CD14-positive monocyte (primary cell): ENCODE data around the gene SPN. TPM values are rescaled to one million over a fixed set of nuclear protein-coding genes. Genes with fewer than 3 reads are reported as not detected.
A peak's percentile ranks its signal among the peaks of the same experiment; 100 is the strongest.

ENCODE experiments used
- DNase-seq, 3 donors: peaks; one replicate each; pipeline ENCODE4 v3.0.0-alpha.2; 2011 to 2022
- H2AFZ ChIP-seq: 2 replicates; pipeline ENCODE4 v1.6.0; 2012; ENCODE audit warnings: mild to moderate bottlenecking, low read depth, low read length, inconsistent platforms; ENCODE audit not compliant: insufficient read depth, poor library complexity, severe bottlenecking
- H3K27ac ChIP-seq, 2 donors: 1 replicate in 1 of 2; 2 replicates in 1 of 2; pipeline ENCODE4 v1.5.1; 2012 to 2013; ENCODE audit warnings: low read length in 2 of 2, control low read depth in 1 of 2, inconsistent platforms in 1 of 2, low read depth in 1 of 2, mild to moderate bottlenecking in 1 of 2
- H3K27me3 ChIP-seq, 2 donors: one replicate each; pipeline versions ENCODE4 v1.6.0 to v1.6.1; 2011 to 2013; ENCODE audit warnings: low read length in 2 of 2; ENCODE audit not compliant: control insufficient read depth in 2 of 2, insufficient read depth in 2 of 2
- H3K36me3 ChIP-seq, 2 donors: replicated peaks in 1 of 2; 1 replicate in 1 of 2; 2 replicates in 1 of 2; pipeline versions ENCODE4 v1.5.1 to v1.6.1; 2012 to 2013; ENCODE audit warnings: low read length in 2 of 2, control low read depth in 1 of 2, inconsistent platforms in 1 of 2, mild to moderate bottlenecking in 1 of 2; ENCODE audit not compliant: insufficient read depth in 2 of 2, control insufficient read depth in 1 of 2
- H3K4me1 ChIP-seq, 2 donors: 1 replicate in 1 of 2; 2 replicates in 1 of 2; pipeline versions ENCODE4 v1.5.1 to v1.6.1; 2012 to 2013; ENCODE audit warnings: low read length in 2 of 2, control low read depth in 1 of 2, inconsistent platforms in 1 of 2, mild to moderate bottlenecking in 1 of 2, moderate library complexity in 1 of 2; ENCODE audit not compliant: insufficient read depth in 2 of 2, control insufficient read depth in 1 of 2
- H3K4me2 ChIP-seq: replicated peaks from 2 replicates; pipeline ENCODE3; 2012; ENCODE audit warnings: low read length, moderate library complexity, mild to moderate bottlenecking; ENCODE audit not compliant: poor library complexity, severe bottlenecking; ENCODE audit errors: extremely low read depth
- H3K4me3 ChIP-seq, 3 experiments: fragments of 200-600 bp in 1 of 3; sonication (generic) in 1 of 3; replicated peaks in 1 of 3; 1 replicate in 2 of 3; 2 replicates in 1 of 3; pipeline ENCODE4 v1.5.1; 2011 to 2013; ENCODE audit warnings: low read length in 3 of 3, mild to moderate bottlenecking in 3 of 3, control low read depth in 2 of 3, low read depth in 2 of 3, inconsistent platforms in 1 of 3, moderate library complexity in 1 of 3
- H3K79me2 ChIP-seq: 2 replicates; pipeline ENCODE4 v1.6.0; 2012; ENCODE audit warnings: mild to moderate bottlenecking, control low read depth, inconsistent platforms, low read length, moderate library complexity; ENCODE audit not compliant: insufficient read depth
- H3K9ac ChIP-seq: 2 replicates; pipeline ENCODE4 v1.6.0; 2017; ENCODE audit warnings: low read length, mild to moderate bottlenecking; ENCODE audit not compliant: insufficient read depth, poor library complexity, severe bottlenecking
- H3K9me3 ChIP-seq, 2 donors: replicated peaks in 1 of 2; 1 replicate in 1 of 2; 2 replicates in 1 of 2; pipeline versions ENCODE4 v1.5.1 to v1.6.1; 2012 to 2013; ENCODE audit warnings: low read length in 2 of 2, control low read depth in 1 of 2; ENCODE audit not compliant: control insufficient read depth in 1 of 2, insufficient read depth in 1 of 2
- H4K20me1 ChIP-seq: 2 replicates; pipeline ENCODE4 v1.6.0; 2012; ENCODE audit warnings: mild to moderate bottlenecking, low read length, control low read depth, moderate library complexity; ENCODE audit not compliant: insufficient read depth
- H3K27ac Mint-ChIP-seq, 7 donors: one replicate each; pipeline ENCODE4 v1.8.0; 2020; ENCODE audit warnings: mild to moderate bottlenecking in 7 of 7, mixed read lengths in 7 of 7, moderate library complexity in 6 of 7, inconsistent platforms in 2 of 7
- H3K27me3 Mint-ChIP-seq, 3 donors: one replicate each; pipeline ENCODE4 v1.8.0; 2021 to 2022; ENCODE audit warnings: low read depth in 3 of 3, mild to moderate bottlenecking in 3 of 3, mixed read lengths in 3 of 3, moderate library complexity in 3 of 3, inconsistent platforms in 1 of 3
- H3K36me3 Mint-ChIP-seq, 2 donors: one replicate each; pipeline ENCODE4 v1.8.0; 2020; ENCODE audit warnings: mixed read lengths in 2 of 2, inconsistent platforms in 1 of 2, mild to moderate bottlenecking in 1 of 2
- H3K4me1 Mint-ChIP-seq: one replicate; pipeline ENCODE4 v1.8.0; 2020; ENCODE audit warnings: mild to moderate bottlenecking, mixed read lengths
- H3K4me3 Mint-ChIP-seq, 2 donors: one replicate each; pipeline ENCODE4 v1.8.0; 2020; ENCODE audit warnings: mild to moderate bottlenecking in 2 of 2, mixed read lengths in 2 of 2, moderate library complexity in 1 of 2
- H3K9me3 Mint-ChIP-seq, 7 donors: one replicate each; pipeline ENCODE4 v1.8.0; 2020 to 2022; ENCODE audit warnings: mixed read lengths in 7 of 7, mild to moderate bottlenecking in 6 of 7, moderate library complexity in 6 of 7, inconsistent platforms in 2 of 7
- WGBS: methylation state at CpG from one replicate; pipeline ENCODE4 v1.1.5; 2013; ENCODE audit warnings: missing lambda C conversion rate; ENCODE audit not compliant: insufficient coverage; 5-methylcytosine and 5-hydroxymethylcytosine counted together
- intact Hi-C, 2 donors: fragments of 100-400 bp; cut with micrococcal nuclease; formaldehyde crosslinking; loops; one replicate each; pipeline versions ENCODE4 v1.15.0 to v1.15.1; 2023
- polyA plus RNA-seq, 3 donors: library from polyadenylated mRNA; depleted of rRNA in 1 of 3; unstranded in 2 of 3; stranded (reverse) in 1 of 3; fragments of 300-500 nt in 2 of 3; fragments of >200 nt in 1 of 3; fragmentation: Illumina TruSeq in 2 of 3; gene quantifications; 1 replicate in 2 of 3; 2 replicates in 1 of 3; pipeline ENCODE4 v1.2.3, GENCODE V29; 2012 to 2021
- TF ChIP-seq, protein P1 (sequence below): fragments of 200-600 bp; IDR thresholded peaks from one replicate; pipeline ENCODE4 v1.8.0; 2022; ENCODE audit warnings: antibody characterized with exemption, mild to moderate bottlenecking

SPN gene
- polyA plus RNA-seq, 3 donors, result 42.4 to 71.0 (median 46.6) TPM

DNA sequence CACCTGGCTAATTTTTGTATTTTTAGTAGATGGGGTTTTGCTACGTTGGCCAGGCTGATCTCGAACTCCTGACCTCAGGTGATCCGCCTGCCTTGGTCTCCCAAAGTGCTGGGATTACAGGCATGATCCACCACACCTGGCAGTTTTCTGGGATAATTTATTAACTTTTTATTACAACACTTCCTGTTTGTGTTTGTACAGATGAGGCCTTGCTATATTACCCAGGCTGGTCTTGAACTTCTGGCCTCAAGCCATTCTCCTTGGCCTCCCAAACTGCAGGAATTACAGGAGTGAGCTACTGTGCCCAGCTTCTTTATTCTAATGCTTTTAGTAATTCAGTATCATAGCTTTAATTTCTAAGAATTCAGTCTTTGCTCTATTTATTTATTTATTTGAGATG lies 16.1 kb upstream of the SPN start:
- Mint-ChIP-seq H3K36me3 (no peaks in the 10 kb centered on the region), H3K4me1 (peaks cover 43% of the 10 kb centered on the region), H3K27ac (no peak overlapping the region), H3K4me3 (no peak overlapping the region), H3K9me3 (peaks cover 0 to 2% (median 0%) of the 10 kb centered on the region in 7 donors), H3K27me3 (peaks cover 0 to 1% (median 0%) of the 10 kb centered on the region in 3 donors)
- no peak overlapping the region for H2AFZ ChIP-seq
- no peak overlapping the region for H3K9ac ChIP-seq
- H3K79me2 ChIP-seq, result no peaks in the 10 kb centered on the region
- TF ChIP-seq, protein P1, sequence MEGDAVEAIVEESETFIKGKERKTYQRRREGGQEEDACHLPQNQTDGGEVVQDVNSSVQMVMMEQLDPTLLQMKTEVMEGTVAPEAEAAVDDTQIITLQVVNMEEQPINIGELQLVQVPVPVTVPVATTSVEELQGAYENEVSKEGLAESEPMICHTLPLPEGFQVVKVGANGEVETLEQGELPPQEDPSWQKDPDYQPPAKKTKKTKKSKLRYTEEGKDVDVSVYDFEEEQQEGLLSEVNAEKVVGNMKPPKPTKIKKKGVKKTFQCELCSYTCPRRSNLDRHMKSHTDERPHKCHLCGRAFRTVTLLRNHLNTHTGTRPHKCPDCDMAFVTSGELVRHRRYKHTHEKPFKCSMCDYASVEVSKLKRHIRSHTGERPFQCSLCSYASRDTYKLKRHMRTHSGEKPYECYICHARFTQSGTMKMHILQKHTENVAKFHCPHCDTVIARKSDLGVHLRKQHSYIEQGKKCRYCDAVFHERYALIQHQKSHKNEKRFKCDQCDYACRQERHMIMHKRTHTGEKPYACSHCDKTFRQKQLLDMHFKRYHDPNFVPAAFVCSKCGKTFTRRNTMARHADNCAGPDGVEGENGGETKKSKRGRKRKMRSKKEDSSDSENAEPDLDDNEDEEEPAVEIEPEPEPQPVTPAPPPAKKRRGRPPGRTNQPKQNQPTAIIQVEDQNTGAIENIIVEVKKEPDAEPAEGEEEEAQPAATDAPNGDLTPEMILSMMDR, result no peak
- intact Hi-C loops, result no loop called here
- peaks cover 43 to 47% of the 10 kb centered on the region in 2 donors for H3K4me1 ChIP-seq
- H3K27me3 ChIP-seq, result no peaks in the 10 kb centered on the region
- WGBS, result no CpG with 5 or more reads among the region's 3 CpGs
- H3K36me3 ChIP-seq, result no peaks in the 10 kb centered on the region
- H3K27ac ChIP-seq, result no peak overlapping the region
- no peak overlapping the region for H3K4me3 ChIP-seq
- DNase-seq, result no peak
- H3K9me3 ChIP-seq, result no peaks in the 10 kb centered on the region
- H3K4me2 ChIP-seq, result no peak overlapping the region
- H4K20me1 ChIP-seq, result no peaks in the 10 kb centered on the region

- peak overlapping the region; percentile 23 for H3K4me2 ChIP-seq
- no peaks in the 10 kb centered on the region for H3K9me3 ChIP-seq
- DNase-seq, result peak in 2 of 3 donors; percentile 39 to 43
- peak overlapping the region in 1 of 3 experiments; percentile 25 for H3K4me3 ChIP-seq
- peaks cover 0 to 2% (median 0%) of the 10 kb centered on the region in 7 donors for H3K9me3 Mint-ChIP-seq
- H3K36me3 ChIP-seq, result no peaks in the 10 kb centered on the region
- H3K27me3 Mint-ChIP-seq, result peaks cover 0 to 1% (median 0%) of the 10 kb centered on the region in 3 donors
- TF ChIP-seq, protein P1, result no peak
- H3K9ac ChIP-seq, result no peak overlapping the region
- no peaks in the 10 kb centered on the region for H3K79me2 ChIP-seq
- peaks cover 48% of the 10 kb centered on the region for H3K4me1 Mint-ChIP-seq
- no peaks in the 10 kb centered on the region for H3K36me3 Mint-ChIP-seq
- H3K4me1 ChIP-seq, result peaks cover 57 to 64% of the 10 kb centered on the region in 2 donors
- H3K27me3 ChIP-seq, result no peaks in the 10 kb centered on the region
- peak overlapping the region; percentile 41 for H2AFZ ChIP-seq
- H3K27ac Mint-ChIP-seq, result peak overlapping the region; percentile 14 to 84 (median 70)
- H3K4me3 Mint-ChIP-seq, result peak overlapping the region in 1 of 2 donors; percentile 84
- WGBS, result 70% methylated on average over 4 of the region's 9 CpGs
- peak overlapping the region in 1 of 2 donors; percentile 12 for H3K27ac ChIP-seq
- intact Hi-C loops, result no loop called here
- H4K20me1 ChIP-seq, result no peaks in the 10 kb centered on the region
Measured at GRCh38 chr16:29649588-29650494, 13.2 kb upstream of the SPN start.
